ENCODE measurements around the gene DNAAF1. TPM values are rescaled to one million over a fixed set of nuclear protein-coding genes. Genes with fewer than 3 reads are reported as not detected.

Gene DNAAF1
- total RNA-seq, 1 donor from 2014 or later = 0.11 TPM

DNA sequence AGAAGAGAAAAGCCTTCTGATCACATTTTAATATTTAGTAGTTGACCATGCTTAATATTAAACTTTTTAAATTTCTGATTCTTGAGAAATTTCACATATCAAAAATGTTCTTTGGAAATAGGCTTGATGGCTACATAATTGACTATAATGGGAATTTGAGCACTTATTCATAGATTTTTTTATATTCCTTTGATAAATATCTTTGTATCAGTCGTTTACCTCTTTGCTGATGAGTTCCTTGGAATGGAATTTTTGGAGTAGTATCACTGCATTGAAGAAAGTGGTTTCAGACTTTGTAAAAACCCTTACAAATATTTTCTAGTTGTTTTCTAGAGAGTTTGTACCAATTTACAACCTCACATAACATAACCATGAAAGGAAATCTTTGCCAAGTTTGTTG, 14.7 kb downstream of the DNAAF1 start:
- Histone ChIP-seq H3F3A (ENCODE audit: low read depth) (no peaks in the 10 kb centered on the region), H3K4me3 (no peak overlapping the region), H3K9me3 (ENCODE audit: low read depth) (no peaks in the 10 kb centered on the region), H3K36me3 (no peaks in the 10 kb centered on the region), H3K4me2 (no peak overlapping the region), H3K79me2 (ENCODE audit: low read depth) (no peaks in the 10 kb centered on the region), H4K20me1 (ENCODE audit: low read depth) (no peaks in the 10 kb centered on the region), H3K27me3 (no peaks in the 10 kb centered on the region), H3K4me1 (no peaks in the 10 kb centered on the region), H3K9ac (no peak overlapping the region), H2AFZ (replicated peaks) (no peak overlapping the region), H3K27ac (no peak overlapping the region)
- no peak for DNase-seq (ENCODE audit: low spot score)
- Mint-ChIP-seq H3K9me3 (no peaks in the 10 kb centered on the region), H3K4me1 (peaks cover 11% of the 10 kb centered on the region), H3K4me3 (no peak overlapping the region), H3K27me3 (ENCODE audit: insufficient read depth, low read depth) (peaks cover 3% of the 10 kb centered on the region), H3K27ac (no peak overlapping the region), H3K36me3 (no peaks in the 10 kb centered on the region)
- TF ChIP-seq EZH2 (IDR thresholded peaks at IDR 0.05) = no peak
- TF ChIP-seq, protein P1, sequence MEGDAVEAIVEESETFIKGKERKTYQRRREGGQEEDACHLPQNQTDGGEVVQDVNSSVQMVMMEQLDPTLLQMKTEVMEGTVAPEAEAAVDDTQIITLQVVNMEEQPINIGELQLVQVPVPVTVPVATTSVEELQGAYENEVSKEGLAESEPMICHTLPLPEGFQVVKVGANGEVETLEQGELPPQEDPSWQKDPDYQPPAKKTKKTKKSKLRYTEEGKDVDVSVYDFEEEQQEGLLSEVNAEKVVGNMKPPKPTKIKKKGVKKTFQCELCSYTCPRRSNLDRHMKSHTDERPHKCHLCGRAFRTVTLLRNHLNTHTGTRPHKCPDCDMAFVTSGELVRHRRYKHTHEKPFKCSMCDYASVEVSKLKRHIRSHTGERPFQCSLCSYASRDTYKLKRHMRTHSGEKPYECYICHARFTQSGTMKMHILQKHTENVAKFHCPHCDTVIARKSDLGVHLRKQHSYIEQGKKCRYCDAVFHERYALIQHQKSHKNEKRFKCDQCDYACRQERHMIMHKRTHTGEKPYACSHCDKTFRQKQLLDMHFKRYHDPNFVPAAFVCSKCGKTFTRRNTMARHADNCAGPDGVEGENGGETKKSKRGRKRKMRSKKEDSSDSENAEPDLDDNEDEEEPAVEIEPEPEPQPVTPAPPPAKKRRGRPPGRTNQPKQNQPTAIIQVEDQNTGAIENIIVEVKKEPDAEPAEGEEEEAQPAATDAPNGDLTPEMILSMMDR (IDR thresholded peaks at IDR 0.05) = no peak
- no peak for TF ChIP-seq EZH2phosphoT487 (IDR thresholded peaks at IDR 0.05)

DNA sequence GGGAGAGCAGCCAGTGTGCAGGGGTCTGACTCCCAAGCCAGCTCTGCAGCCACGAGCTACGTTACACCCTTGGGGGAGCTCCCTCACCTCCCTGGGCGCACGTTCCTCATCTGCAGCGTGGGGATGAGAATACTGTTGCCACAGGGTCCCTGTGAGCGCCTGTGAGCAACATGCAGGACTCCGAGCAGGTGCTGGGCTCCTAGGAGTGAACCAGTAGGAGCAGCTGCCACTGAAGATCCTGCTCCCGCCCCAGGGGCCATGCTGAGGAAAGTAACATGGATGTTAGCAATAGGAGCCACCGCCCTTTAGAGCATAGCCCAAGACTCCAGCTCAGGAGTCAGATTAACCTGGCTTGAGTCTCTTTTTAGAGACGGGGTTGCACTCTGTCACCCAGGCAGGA, 15.9 kb downstream of the DNAAF1 start:
- Histone ChIP-seq H3K36me3 (no peaks in the 10 kb centered on the region), H3K79me2 (ENCODE audit: low read depth) (no peaks in the 10 kb centered on the region), H2AFZ (replicated peaks) (no peak overlapping the region), H3K4me3 (no peak overlapping the region), H3K9ac (no peak overlapping the region), H3K4me1 (no peaks in the 10 kb centered on the region), H3F3A (ENCODE audit: low read depth) (no peaks in the 10 kb centered on the region), H3K27me3 (no peaks in the 10 kb centered on the region), H4K20me1 (ENCODE audit: low read depth) (no peaks in the 10 kb centered on the region), H3K9me3 (ENCODE audit: low read depth) (no peaks in the 10 kb centered on the region), H3K27ac (no peak overlapping the region), H3K4me2 (no peak overlapping the region)
- DNase-seq (ENCODE audit: low spot score) = no peak
- H3K36me3 Mint-ChIP-seq = no peaks in the 10 kb centered on the region
- H3K4me3 Mint-ChIP-seq = no peak overlapping the region
- peaks cover 3% of the 10 kb centered on the region for H3K27me3 Mint-ChIP-seq (ENCODE audit: insufficient read depth, low read depth)
- peaks cover 11% of the 10 kb centered on the region for H3K4me1 Mint-ChIP-seq
- TF ChIP-seq, protein P1 (IDR thresholded peaks at IDR 0.05) = no peak
- H3K27ac Mint-ChIP-seq = no peak overlapping the region
- H3K9me3 Mint-ChIP-seq = no peaks in the 10 kb centered on the region

- peaks cover 3% of the 10 kb centered on the region for H3K27me3 Mint-ChIP-seq (ENCODE audit: insufficient read depth, low read depth)
- H3K9me3 Mint-ChIP-seq = no peaks in the 10 kb centered on the region
Observed at GRCh38 chr16:84161801-84162200, 16.7 kb downstream of the DNAAF1 start.

More at GRCh38 chr16:84161801-84162200, 16.7 kb downstream of the DNAAF1 start:
- Histone ChIP-seq H3F3A (ENCODE audit: low read depth) (no peaks in the 10 kb centered on the region), H3K27me3 (no peaks in the 10 kb centered on the region), H3K79me2 (ENCODE audit: low read depth) (no peaks in the 10 kb centered on the region), H2AFZ (replicated peaks) (no peak overlapping the region), H3K27ac (no peak overlapping the region), H3K36me3 (no peaks in the 10 kb centered on the region), H4K20me1 (ENCODE audit: low read depth) (no peaks in the 10 kb centered on the region), H3K4me3 (no peak overlapping the region), H3K4me2 (no peak overlapping the region), H3K9me3 (ENCODE audit: low read depth) (no peaks in the 10 kb centered on the region), H3K4me1 (no peaks in the 10 kb centered on the region), H3K9ac (peak overlapping the region; percentile 32)
- Mint-ChIP-seq H3K36me3 (no peaks in the 10 kb centered on the region), H3K4me1 (peaks cover 11% of the 10 kb centered on the region), H3K4me3 (no peak overlapping the region), H3K27ac (peak overlapping the region; percentile 17)
- no peak for DNase-seq (ENCODE audit: low spot score)
- TF ChIP-seq EZH2phosphoT487 (IDR thresholded peaks at IDR 0.05) (no peak), EZH2 (IDR thresholded peaks at IDR 0.05) (no peak)
- TF ChIP-seq, protein P1 (IDR thresholded peaks at IDR 0.05) = no peak
